C4-2B (cell line): ENCODE results near the gene SIRT7.
"Not testable (repeated sequence)": the region's sequence is repeated elsewhere in the genome, so short reads cannot be mapped to it uniquely, and the experiment has no call there.

Experiments
- H3K27ac ChIP-seq: fragments of 450-650 bp; 2 replicates; pipeline ENCODE4 v1.5.1; 2017
- CTCF ChIP-seq: fragments of 450-650 bp; conservative IDR thresholded peaks from 2 replicates; pipeline ENCODE4 v1.5.1; 2017; ENCODE audit warnings: mild to moderate bottlenecking
- ZFX ChIP-seq: fragments of 450-650 bp; IDR thresholded peaks from 2 replicates; pipeline ENCODE4 v1.6.1; 2017

SIRT7 gene

GRCh38 chr17:81956607-81957589, 38.9 kb upstream of the SIRT7 start:
- H3K27ac ChIP-seq: no peak overlapping the region
- TF ChIP-seq ZFX (no peak), CTCF (no peak)

DNA sequence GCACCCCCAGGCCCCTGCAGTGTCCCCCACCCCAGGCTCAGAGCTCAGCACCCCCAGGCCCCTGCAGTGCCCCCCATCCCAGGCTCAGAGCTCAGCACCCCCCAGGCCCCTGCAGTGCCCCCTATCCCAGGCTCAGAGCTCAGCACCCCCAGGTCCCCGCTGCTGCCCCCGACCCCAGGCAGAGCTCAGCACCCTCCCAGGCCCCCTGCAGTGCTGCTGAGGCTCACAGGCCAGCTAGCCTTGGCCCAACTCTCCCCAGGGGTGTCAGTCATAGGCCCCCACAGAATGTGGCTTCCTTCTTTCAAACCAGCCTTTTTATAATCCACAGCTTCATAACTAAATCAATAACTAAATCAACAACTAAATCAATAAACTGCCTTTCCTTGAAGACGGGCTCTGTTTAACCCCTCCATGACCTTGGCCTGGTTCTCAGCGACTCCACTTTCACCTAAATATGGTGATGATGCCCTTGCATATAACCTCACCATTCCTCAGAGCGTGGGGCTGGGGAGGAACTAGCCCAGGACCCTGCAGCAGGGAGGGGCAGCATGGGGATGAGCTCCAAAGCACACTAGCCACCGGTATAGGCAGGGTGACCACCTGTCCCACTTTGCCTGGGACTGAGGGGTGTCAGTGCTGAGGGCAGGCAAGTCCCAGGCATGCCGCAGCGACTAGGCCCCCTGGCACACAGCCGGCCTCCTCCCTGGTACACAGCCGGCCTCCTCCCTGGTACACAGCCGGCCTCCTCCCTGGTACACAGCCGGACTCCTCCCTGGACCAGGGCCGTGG, 38.0 kb upstream of the SIRT7 start:
- no peak overlapping the region for H3K27ac ChIP-seq
- no peak for TF ChIP-seq CTCF
- TF ChIP-seq ZFX: no peak

DNA sequence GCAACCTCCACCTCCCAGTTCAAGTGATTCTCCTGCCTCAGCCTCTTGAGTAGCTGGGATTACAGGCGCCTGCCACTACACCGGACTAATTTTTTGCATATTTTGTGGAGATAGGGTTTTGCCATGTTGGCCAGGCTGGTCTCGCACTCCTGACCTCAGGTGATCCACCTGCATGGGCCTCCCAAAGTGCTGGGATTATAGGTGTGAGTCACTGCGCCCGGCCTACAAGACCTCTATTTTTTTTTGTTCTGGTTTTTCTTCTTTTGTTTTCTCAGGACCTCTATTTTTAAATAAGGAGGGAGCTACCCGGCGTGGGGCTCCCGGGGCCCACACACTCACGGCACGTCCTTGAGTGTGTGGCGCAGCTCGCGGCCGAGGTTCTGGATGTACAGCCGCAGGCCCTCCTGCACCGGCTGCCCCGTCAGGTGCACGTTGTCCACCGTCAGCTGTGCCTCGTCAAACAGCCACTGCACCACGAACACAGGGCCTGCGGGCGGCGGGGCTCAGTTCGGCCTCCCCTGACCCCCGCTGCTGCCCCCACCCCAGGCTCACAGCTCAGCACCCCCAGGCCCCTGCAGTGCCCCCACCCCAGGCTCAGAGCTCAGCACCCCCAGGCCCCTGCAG, 37.2 kb upstream of the SIRT7 start:
- H3K27ac ChIP-seq: no peak overlapping the region
- no peak for TF ChIP-seq ZFX
- TF ChIP-seq CTCF: no peak

DNA sequence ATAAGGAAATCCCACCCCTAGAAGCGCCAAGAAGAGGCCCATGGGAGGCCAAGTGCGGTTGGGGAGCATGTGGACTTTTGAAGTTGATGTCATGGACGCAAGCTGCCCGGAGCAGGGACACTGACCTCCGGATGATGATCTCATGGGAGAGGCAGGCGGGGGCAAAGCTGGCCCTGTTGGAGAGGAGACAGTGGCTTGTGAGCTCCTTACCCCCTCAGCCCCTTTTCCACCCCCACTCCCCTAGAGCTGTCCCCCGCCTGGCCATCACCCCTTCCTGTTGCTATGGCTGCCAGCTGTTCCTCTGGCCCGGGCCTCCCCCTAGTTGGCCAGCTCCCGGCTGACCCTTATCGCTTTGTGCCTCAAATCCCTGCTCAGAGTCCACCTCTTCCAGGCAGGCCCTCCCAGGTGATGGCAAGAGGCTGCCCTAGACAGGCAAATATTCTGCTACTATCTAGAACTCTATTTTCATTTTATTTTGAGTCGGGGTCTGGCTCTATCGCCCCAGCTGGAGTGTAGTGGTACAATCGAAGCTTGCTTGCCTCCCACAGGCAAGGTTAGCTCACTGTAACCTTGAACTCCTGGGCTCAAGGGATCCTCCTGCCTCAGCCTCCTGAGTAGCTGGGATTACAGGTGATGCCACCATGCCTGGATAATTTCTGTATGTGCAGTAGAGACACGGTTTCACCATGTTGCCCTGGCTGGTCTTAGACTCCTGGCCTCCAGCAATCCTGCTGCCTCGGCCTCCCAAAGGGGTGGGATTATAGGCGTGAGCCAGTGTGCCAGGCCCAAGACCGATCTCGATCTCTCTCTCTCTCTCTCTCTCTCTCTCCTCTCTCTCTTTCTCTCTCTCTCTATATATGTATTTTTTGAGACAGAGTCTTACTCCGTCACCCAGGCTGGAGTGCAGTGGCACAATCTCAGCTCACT, 36.4 kb upstream of the SIRT7 start:
- TF ChIP-seq CTCF (no peak), ZFX (no peak)
- H3K27ac ChIP-seq: no peak overlapping the region

GRCh38 chr17:81953443-81953842, 35.5 kb upstream of the SIRT7 start:
- not testable (repeated sequence) for H3K27ac ChIP-seq

DNA sequence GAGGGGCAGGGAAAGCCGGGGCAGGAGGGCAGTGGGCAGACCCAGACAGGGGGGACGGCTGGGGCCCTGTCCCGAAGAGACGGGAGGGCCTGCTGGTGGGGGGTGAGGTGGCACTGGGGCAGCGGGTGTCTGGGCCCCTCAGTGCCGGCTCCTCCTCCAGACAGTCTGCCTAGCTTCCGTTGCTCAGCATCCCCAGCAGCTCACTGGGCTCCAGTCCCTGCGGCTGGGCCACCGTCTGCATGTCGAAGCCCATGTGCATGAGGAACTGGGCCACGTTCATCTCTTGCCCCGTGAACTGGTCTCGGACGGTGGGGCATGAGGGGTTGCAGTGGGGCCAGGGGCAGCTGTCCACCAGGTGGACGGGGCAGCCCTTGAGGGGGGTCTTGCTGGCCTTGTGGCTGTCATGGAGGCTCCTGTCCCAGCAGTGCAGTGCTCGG, 34.8 kb upstream of the SIRT7 start:
- TF ChIP-seq CTCF (no peak), ZFX (no peak)
- no peak overlapping the region for H3K27ac ChIP-seq
